Activated naive CD4-positive, alpha-beta T cell (primary cell): Measurements from ENCODE around the gene PCDHB9.

Source experiments
- DNase-seq, 4 experiments: peaks; one replicate each; lab custom pipeline; 2025; lab: John Stamatoyannopoulos, UW

Gene PCDHB9

DNA sequence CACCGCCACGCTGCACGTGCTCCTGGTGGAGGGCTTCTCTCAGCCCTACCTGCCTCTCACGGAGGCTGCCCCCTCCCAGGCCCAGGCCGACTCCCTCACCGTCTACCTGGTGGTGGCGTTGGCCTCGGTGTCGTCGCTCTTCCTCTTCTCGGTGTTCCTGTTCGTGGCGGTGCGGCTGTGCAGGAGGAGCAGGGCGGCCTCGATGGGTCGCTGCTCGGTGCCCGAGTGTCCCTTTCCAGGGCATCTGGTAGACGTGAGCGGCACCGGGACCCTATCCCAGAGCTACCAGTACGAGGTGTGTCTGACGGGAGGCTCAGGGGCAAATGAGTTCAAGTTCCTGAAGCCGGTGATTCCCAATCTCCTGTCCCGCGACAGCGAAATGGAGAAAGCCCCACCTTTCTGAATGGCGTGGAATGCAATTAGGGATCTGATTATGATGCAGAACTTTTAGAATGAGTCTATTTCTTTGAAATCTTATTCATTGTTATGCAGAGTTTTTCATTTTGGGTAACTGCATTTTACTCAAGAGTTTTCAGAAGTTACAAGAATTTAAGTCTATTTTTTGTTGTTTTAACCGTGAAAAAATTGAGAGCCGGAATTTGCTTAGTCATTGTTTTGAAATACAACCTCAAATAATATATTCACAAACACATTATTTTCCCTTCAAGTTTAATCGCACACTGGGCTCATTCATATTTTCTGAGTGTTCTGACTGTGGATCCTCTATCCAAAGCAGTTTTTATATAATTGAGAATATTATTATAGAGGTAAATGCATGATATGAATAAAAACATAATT is 49.8 kb downstream of the PCDHB9 start:
- no peak for DNase-seq
